Measurements from ENCODE around the gene ACSF3. TPM values are rescaled to one million over a fixed set of nuclear protein-coding genes. Genes with fewer than 3 reads are reported as not detected.
A peak's percentile ranks its signal among the peaks of the same experiment; 100 is the strongest.

The ACSF3 gene
- total RNA-seq, 3 donors from 2014 or later = 20.8 to 42.3 (median 40.4) TPM

- H3K4me1 ChIP-seq = peaks cover 0 to 21% of the 10 kb centered on the region in 2 donors
- H3K27me3 ChIP-seq = peaks cover 4 to 38% of the 10 kb centered on the region in 2 donors
- no peaks in the 10 kb centered on the region for H3K36me3 ChIP-seq
- no peaks in the 10 kb centered on the region for H3K9me3 ChIP-seq
- H3K4me3 ChIP-seq = peak within 1 kb of the TSS in 2 of 3 donors; percentile 44 to 64
- no peak within 1 kb of the TSS for H3K27ac ChIP-seq
- TF ChIP-seq CTCF (IDR thresholded peaks at IDR 0.05) = no peak
- TF ChIP-seq POLR2AphosphoS5 (IDR thresholded peaks at IDR 0.05) = no peak
- TF ChIP-seq POLR2A (IDR thresholded peaks at IDR 0.05) = no peak
- peak; percentile 94 for DNase-seq (ENCODE audit: low spot score in 2 of 2)
- intact Hi-C loops (cut with DNase I; ENCODE audit: low total_unique reads) = loop anchor here (10.0 kb wide), 1 partner anchor 453 kb away; no protein-coding TSS in a partner anchor
Observed at GRCh38 chr16:89171216-89172170, 77.8 kb downstream of the ACSF3 start, which contains the start of gene CDH15. CDH15 (plus strand) TSS chr16:89171748; CDS start chr16:89171832, 84 bp downstream.

GRCh38 chr16:89172171-89172527 lies 78.5 kb downstream of the ACSF3 start:
- DNase-seq (ENCODE audit: low spot score in 2 of 2) = no peak
- Histone ChIP-seq H3K4me3 (no peak overlapping the region), H3K27me3 (peaks cover 4 to 40% of the 10 kb centered on the region in 2 donors), H3K36me3 (no peaks in the 10 kb centered on the region), H3K27ac (no peak overlapping the region), H3K9me3 (no peaks in the 10 kb centered on the region), H3K4me1 (peaks cover 0 to 21% of the 10 kb centered on the region in 2 donors)
- no peak for TF ChIP-seq POLR2AphosphoS5 (IDR thresholded peaks at IDR 0.05)
- TF ChIP-seq POLR2A (IDR thresholded peaks at IDR 0.05) = no peak
- TF ChIP-seq CTCF (IDR thresholded peaks at IDR 0.05) = no peak
- intact Hi-C loops (cut with DNase I; ENCODE audit: low total_unique reads) = loop anchor here (10.0 kb wide), 1 partner anchor 453 kb away; no protein-coding TSS in a partner anchor

GRCh38 chr16:89172528-89173173 lies 79.0 kb downstream of the ACSF3 start:
- DNase-seq (ENCODE audit: low spot score in 2 of 2) = no peak
- peaks cover 0 to 18% of the 10 kb centered on the region in 2 donors for H3K4me1 ChIP-seq
- intact Hi-C loops (cut with DNase I; ENCODE audit: low total_unique reads) = loop anchor here (10.0 kb wide), 1 partner anchor 452 kb away; no protein-coding TSS in a partner anchor
- no peak overlapping the region for H3K27ac ChIP-seq
- peaks cover 4 to 43% of the 10 kb centered on the region in 2 donors for H3K27me3 ChIP-seq
- H3K4me3 ChIP-seq = no peak overlapping the region
- no peaks in the 10 kb centered on the region for H3K36me3 ChIP-seq
- no peaks in the 10 kb centered on the region for H3K9me3 ChIP-seq
- TF ChIP-seq POLR2A (IDR thresholded peaks at IDR 0.05) (no peak), POLR2AphosphoS5 (IDR thresholded peaks at IDR 0.05) (no peak), CTCF (IDR thresholded peaks at IDR 0.05) (no peak)

- Histone ChIP-seq H3K27me3 (peaks cover 4 to 43% of the 10 kb centered on the region in 2 donors), H3K27ac (no peak overlapping the region), H3K4me3 (no peak overlapping the region), H3K4me1 (peaks cover 0 to 18% of the 10 kb centered on the region in 2 donors), H3K36me3 (no peaks in the 10 kb centered on the region), H3K9me3 (no peaks in the 10 kb centered on the region)
- no peak for TF ChIP-seq POLR2AphosphoS5 (IDR thresholded peaks at IDR 0.05)
- TF ChIP-seq POLR2A (IDR thresholded peaks at IDR 0.05) = no peak
- TF ChIP-seq CTCF (IDR thresholded peaks at IDR 0.05) = no peak
- intact Hi-C loops (cut with DNase I; ENCODE audit: low total_unique reads) = loop anchor here (10.0 kb wide), 1 partner anchor 451 kb away; no protein-coding TSS in a partner anchor
- DNase-seq (ENCODE audit: low spot score in 2 of 2) = no peak
Observed at GRCh38 chr16:89173174-89173921, 79.7 kb downstream of the ACSF3 start.

Measured in breast epithelium (tissue), 4 donors.